IMR-90 (cell line): Measurements from ENCODE around the gene SMTN. TPM values are rescaled to one million over a fixed set of nuclear protein-coding genes. Genes with fewer than 3 reads are reported as not detected.
A peak's percentile ranks its signal among the peaks of the same experiment; 100 is the strongest.

Source experiments
- ATAC-seq: fragments of 200-7000 bp; cut with Tn5 transposase; 2 replicates; pipeline ENCODE4 v1.9.1; 2020; ENCODE audit warnings: low read depth, mild to moderate bottlenecking, moderate library complexity
- BruUV-seq: library from RNA; stranded (reverse); fragments of 400-500 nt; replicated peaks from 2 replicates; lab custom pipeline; 2021; lab: Mats Ljungman, UMichigan
- CTCF ChIA-PET: fragments of 300-600 bp; formaldehyde crosslinking; extraction: SDS; loops from one replicate; lab custom pipeline; 2021; ENCODE audit warnings: antibody characterized with exemption; lab: Yijun Ruan, JAX
- POLR2A ChIA-PET: fragments of 300-600 bp; sonication (Branson Sonifier 250); formaldehyde crosslinking; loops from one replicate; lab custom pipeline; 2022; ENCODE audit warnings: antibody characterized with exemption; ENCODE audit not compliant: unreplicated experiment; lab: Charles Lee
- DNase-seq: peaks from one replicate; pipeline ENCODE4 v3.0.0; 2013
- H2AFZ ChIP-seq: replicated peaks from 2 replicates; pipeline ENCODE3; 2013; ENCODE audit warnings: low read length, mild to moderate bottlenecking; ENCODE audit not compliant: poor library complexity
- H2AK5ac ChIP-seq: 2 replicates; pipeline ENCODE4 v1.6.1; 2013; ENCODE audit warnings: low read depth, low read length, inconsistent platforms
- H2AK9ac ChIP-seq: replicated peaks from 2 replicates; pipeline ENCODE3; 2013; ENCODE audit warnings: mild to moderate bottlenecking, low read depth, low read length, moderate library complexity; ENCODE audit not compliant: poor library complexity
- H2BK120ac ChIP-seq: 2 replicates; pipeline ENCODE4 v1.6.1; 2013; ENCODE audit warnings: low read depth, low read length, inconsistent platforms
- H2BK15ac ChIP-seq: 3 replicates; pipeline ENCODE4 v1.6.1; 2013; ENCODE audit warnings: low read depth, low read length, inconsistent platforms
- H2BK20ac ChIP-seq: 2 replicates; pipeline ENCODE4 v1.6.1; 2013; ENCODE audit warnings: low read depth, mild to moderate bottlenecking, inconsistent platforms, low read length, moderate library complexity
- H2BK5ac ChIP-seq: 2 replicates; pipeline ENCODE4 v1.6.1; 2013; ENCODE audit warnings: mild to moderate bottlenecking, low read depth, low read length, inconsistent platforms; ENCODE audit not compliant: poor library complexity, severe bottlenecking
- H3K14ac ChIP-seq: replicated peaks from 2 replicates; pipeline ENCODE4 v1.6.1; 2013; ENCODE audit warnings: low read depth, low read length, inconsistent platforms
- H3K18ac ChIP-seq: 2 replicates; pipeline ENCODE4 v1.6.1; 2013; ENCODE audit warnings: low read depth, low read length, control low read depth
- H3K23ac ChIP-seq: 2 replicates; pipeline ENCODE4 v1.6.1; 2013; ENCODE audit warnings: low read depth, low read length, inconsistent platforms
- H3K27ac ChIP-seq: 2 replicates; pipeline ENCODE4 v1.5.1; 2013; ENCODE audit warnings: mild to moderate bottlenecking, control low read depth, low read length; ENCODE audit not compliant: insufficient read depth
- H3K27me3 ChIP-seq: 2 replicates; pipeline ENCODE4 v1.6.1; 2013; ENCODE audit warnings: low read length; ENCODE audit not compliant: control insufficient read depth, insufficient read depth
- H3K36me3 ChIP-seq: 2 replicates; pipeline ENCODE4 v1.6.1; 2013; ENCODE audit warnings: low read length, mixed read lengths; ENCODE audit not compliant: control insufficient read depth, insufficient read depth
- H3K4ac ChIP-seq: 2 replicates; pipeline ENCODE4 v1.6.1; 2013; ENCODE audit warnings: low read depth, low read length, inconsistent platforms
- H3K4me1 ChIP-seq: 2 replicates; pipeline ENCODE4 v1.6.1; 2013; ENCODE audit warnings: low read length, mixed read lengths; ENCODE audit not compliant: control insufficient read depth, insufficient read depth
- H3K4me2 ChIP-seq: 2 replicates; pipeline ENCODE4 v1.6.1; 2013; ENCODE audit warnings: low read depth, mild to moderate bottlenecking, control low read depth, low read length, moderate library complexity
- H3K4me3 ChIP-seq: 2 replicates; pipeline ENCODE4 v1.5.1; 2013; ENCODE audit warnings: low read depth, mild to moderate bottlenecking, control low read depth, low read length, moderate library complexity; ENCODE audit not compliant: insufficient read depth
- H3K56ac ChIP-seq: 2 replicates; pipeline ENCODE4 v1.6.1; 2013; ENCODE audit warnings: low read length, inconsistent platforms; ENCODE audit not compliant: insufficient read depth; ENCODE audit errors: extremely low read depth
- H3K79me1 ChIP-seq, 2 experiments: 2 replicates each; pipeline ENCODE4 v1.6.1; 2013; ENCODE audit warnings: low read length in 2 of 2, inconsistent platforms in 1 of 2, low read depth in 1 of 2
- H3K9ac ChIP-seq: 2 replicates; pipeline ENCODE4 v1.6.1; 2013; ENCODE audit warnings: low read depth, low read length, control low read depth
- H3K9me1 ChIP-seq: 2 replicates; pipeline ENCODE4 v1.6.1; 2013; ENCODE audit warnings: low read length, inconsistent platforms; ENCODE audit not compliant: insufficient read depth
- H3K9me3 ChIP-seq: 2 replicates; pipeline ENCODE4 v1.6.1; 2013; ENCODE audit warnings: low read length; ENCODE audit not compliant: control insufficient read depth, insufficient read depth
- H4K20me1 ChIP-seq: 2 replicates; pipeline ENCODE4 v1.6.1; 2013; ENCODE audit warnings: low read length, inconsistent platforms; ENCODE audit not compliant: insufficient read depth
- H4K5ac ChIP-seq: 2 replicates; pipeline ENCODE4 v1.6.1; 2013; ENCODE audit warnings: mild to moderate bottlenecking, low read depth, low read length, control low read depth
- H4K8ac ChIP-seq, 2 experiments: 2 replicates each; pipeline ENCODE4 v1.6.1; 2013; ENCODE audit warnings: low read depth in 2 of 2, low read length in 2 of 2, control low read depth in 1 of 2, inconsistent platforms in 1 of 2
- H4K91ac ChIP-seq: 2 replicates; pipeline ENCODE4 v1.6.1; 2013; ENCODE audit warnings: low read depth, low read length, inconsistent platforms; ENCODE audit not compliant: insufficient read depth
- BHLHE40 ChIP-seq: fragments of 150-350 bp; IDR thresholded peaks from 2 replicates; pipeline ENCODE4 v1.6.1; 2016; ENCODE audit warnings: mild to moderate bottlenecking, low read depth, low read length
- CEBPB ChIP-seq: IDR thresholded peaks from 2 replicates; pipeline ENCODE4 v1.6.1; 2012; ENCODE audit warnings: low read depth, low read length, improper control_type of control experiment
- CHD1 ChIP-seq: IDR thresholded peaks from 2 replicates; pipeline ENCODE4 v1.6.1; 2012; ENCODE audit warnings: low read depth, low read length, improper control_type of control experiment
- ELK1 ChIP-seq: fragments of 150-350 bp; IDR thresholded peaks from 2 replicates; pipeline ENCODE4 v1.6.1; 2016; ENCODE audit warnings: low read depth, mild to moderate bottlenecking, low read length, moderate library complexity, borderline replicate concordance
- FOS ChIP-seq: fragments of 150-350 bp; IDR thresholded peaks from 2 replicates; pipeline ENCODE4 v1.6.1; 2016; ENCODE audit warnings: low read depth, low read length
- MAFK ChIP-seq: IDR thresholded peaks from 2 replicates; pipeline ENCODE4 v1.6.1; 2012; ENCODE audit warnings: low read depth, low read length, improper control_type of control experiment
- MAZ ChIP-seq: IDR thresholded peaks from 2 replicates; pipeline ENCODE4 v1.6.1; 2012; ENCODE audit warnings: low read depth, mild to moderate bottlenecking, low read length, improper control_type of control experiment, moderate library complexity, borderline replicate concordance
- MXI1 ChIP-seq: IDR thresholded peaks from 2 replicates; pipeline ENCODE4 v1.6.1; 2012; ENCODE audit warnings: low read depth, mild to moderate bottlenecking, low read length, moderate library complexity, borderline replicate concordance
- NFE2L2 ChIP-seq: fragments of 150-350 bp; IDR thresholded peaks from 2 replicates; pipeline ENCODE4 v1.6.1; 2016; ENCODE audit warnings: low read depth, mild to moderate bottlenecking, low read length
- POLR2A ChIP-seq: IDR thresholded peaks from 2 replicates; pipeline ENCODE4 v1.6.1; 2012; ENCODE audit warnings: mild to moderate bottlenecking, low read depth, low read length
- RAD21 ChIP-seq: IDR thresholded peaks from 2 replicates; pipeline ENCODE4 v1.6.1; 2012; ENCODE audit warnings: low read length, improper control_type of control experiment
- RCOR1 ChIP-seq: IDR thresholded peaks from 2 replicates; pipeline ENCODE4 v1.6.1; 2012; ENCODE audit warnings: mild to moderate bottlenecking, low read length, improper control_type of control experiment; ENCODE audit not compliant: insufficient replicate concordance
- RFX5 ChIP-seq: IDR thresholded peaks from 2 replicates; pipeline ENCODE4 v1.8.0; 2012; ENCODE audit warnings: low read depth, mild to moderate bottlenecking, low read length, moderate library complexity
- SMC3 ChIP-seq: fragments of 150-350 bp; IDR thresholded peaks from 2 replicates; pipeline ENCODE4 v1.6.1; 2016; ENCODE audit warnings: low read depth, mild to moderate bottlenecking, antibody characterized with exemption, low read length, moderate library complexity
- USF2 ChIP-seq: fragments of 150-350 bp; IDR thresholded peaks from 2 replicates; pipeline ENCODE4 v1.6.1; 2017; ENCODE audit warnings: mild to moderate bottlenecking, antibody characterized with exemption, low read length, low read depth
- WGBS, 2 experiments: methylation state at CpG; one replicate each; pipeline versions ENCODE4 v1.1.5 to v1.1.7; 2013; ENCODE audit warnings: missing lambda C conversion rate in 2 of 2; ENCODE audit not compliant: insufficient read length in 1 of 2; ENCODE audit errors: extremely low coverage in 2 of 2; 5-methylcytosine and 5-hydroxymethylcytosine counted together
- dilution Hi-C: fragments of 300-500 bp; cut with HindIII; formaldehyde crosslinking; loops from one replicate; pipeline ENCODE4 v1.14.3; 2018; ENCODE audit warnings: low sequenced_read_pairs; ENCODE audit not compliant: unreplicated experiment
- in situ Hi-C: fragments of 300-500 bp; cut with MboI; formaldehyde crosslinking; loops from 3 replicates; pipeline ENCODE4 v1.14.3; 2019; ENCODE audit warnings: low sequenced_read_pairs, inconsistent platforms, mixed read lengths
- intact Hi-C: fragments of 100-400 bp; cut with micrococcal nuclease; formaldehyde crosslinking; loops from 2 replicates; pipeline ENCODE4 v1.10.0; 2022
- polyA plus RNA-seq, 3 experiments: library from polyadenylated mRNA; depleted of rRNA; stranded (reverse); fragments of >200 nt; gene quantifications; 2 replicates each; pipeline ENCODE4 v1.2.3, GENCODE V29; 2012; ENCODE audit warnings: low replicate concordance in 1 of 3
- total RNA-seq: library from RNA; depleted of rRNA; stranded (reverse); fragments of >200 nt; gene quantifications from 2 replicates; pipeline ENCODE4 v1.2.3, GENCODE V29; 2012

Gene SMTN
- total and polyA plus RNA-seq, 2 of the 4 experiments (the other 2 are of a cell fraction) = 53.6 to 63.7 TPM

GRCh38 chr22:31055635-31056159 lies 25.4 kb upstream of the SMTN start:
- DNase-seq = peak; percentile 99
- Histone ChIP-seq H2BK15ac (peak overlapping the region; percentile 22; the same call in 1 of the 3 replicates), H3K79me1 (no peaks in the 10 kb centered on the region), H3K4ac (peak overlapping the region; percentile 90), H3K27me3 (no peaks in the 10 kb centered on the region), H3K4me3 (no peak overlapping the region), H3K9me3 (no peaks in the 10 kb centered on the region), H4K20me1 (no peaks in the 10 kb centered on the region), H2AFZ (peak overlapping the region; percentile 75), H3K9me1 (peaks cover 4% of the 10 kb centered on the region; the same call in 1 of the 2 replicates), H4K8ac (peak overlapping the region in 1 of 2 experiments; percentile 82; a peak in 2 of 4 replicates), H2BK120ac (peak overlapping the region; percentile 70), H3K4me2 (no peak overlapping the region; the same call in 1 of the 2 replicates), H3K56ac (peak overlapping the region; percentile 30), H3K36me3 (no peaks in the 10 kb centered on the region), H2AK5ac (peak overlapping the region; percentile 66; the same call in 1 of the 2 replicates), H3K4me1 (peaks cover 15% of the 10 kb centered on the region), H4K91ac (peak overlapping the region; percentile 89), H4K5ac (peak overlapping the region; percentile 48), H3K27ac (peak overlapping the region; percentile 59; the same call in 1 of the 2 replicates), H3K23ac (peak overlapping the region; percentile 15; the same call in 1 of the 2 replicates), H3K14ac (peak overlapping the region; percentile 81), H2AK9ac (peak overlapping the region; percentile 38), H2BK5ac (peak overlapping the region; percentile 73), H3K9ac (peak overlapping the region; percentile 41; the same call in 1 of the 2 replicates), H3K18ac (peak overlapping the region; percentile 82), H2BK20ac (peak overlapping the region; percentile 88)
- ChIA-PET POLR2A (no interaction called here), CTCF (no interaction called here)
- ATAC-seq = peak; percentile 96
- dilution Hi-C loops (no loop called here), intact Hi-C loops (no loop called here), in situ Hi-C loops (no loop called here)
- 0% methylated on average over 7 of the region's 13 CpGs; no CpG with 5 or more reads in 1 of the 2 experiments for WGBS, 2 experiments
- no TSS peak for BruUV-seq
- TF ChIP-seq POLR2A (no peak), USF2 (0 out of 2 replicates have a peak, but pooled peaks have one; percentile 4), MAZ (peak; percentile 59; the same call in 1 of the 2 replicates), FOS (peak; percentile 76), ELK1 (no peak), SMC3 (no peak), BHLHE40 (peak; percentile 75), RAD21 (peak; percentile 23; the same call in 1 of the 2 replicates), RFX5 (no peak), CEBPB (peak; percentile 99), NFE2L2 (peak; percentile 34; the same call in 1 of the 2 replicates), MAFK (no peak; the same call in 1 of the 2 replicates), CHD1 (no peak), RCOR1 (peak; percentile 92), MXI1 (peak; percentile 71)
